ENCODE data around the gene MIB1.

DNA sequence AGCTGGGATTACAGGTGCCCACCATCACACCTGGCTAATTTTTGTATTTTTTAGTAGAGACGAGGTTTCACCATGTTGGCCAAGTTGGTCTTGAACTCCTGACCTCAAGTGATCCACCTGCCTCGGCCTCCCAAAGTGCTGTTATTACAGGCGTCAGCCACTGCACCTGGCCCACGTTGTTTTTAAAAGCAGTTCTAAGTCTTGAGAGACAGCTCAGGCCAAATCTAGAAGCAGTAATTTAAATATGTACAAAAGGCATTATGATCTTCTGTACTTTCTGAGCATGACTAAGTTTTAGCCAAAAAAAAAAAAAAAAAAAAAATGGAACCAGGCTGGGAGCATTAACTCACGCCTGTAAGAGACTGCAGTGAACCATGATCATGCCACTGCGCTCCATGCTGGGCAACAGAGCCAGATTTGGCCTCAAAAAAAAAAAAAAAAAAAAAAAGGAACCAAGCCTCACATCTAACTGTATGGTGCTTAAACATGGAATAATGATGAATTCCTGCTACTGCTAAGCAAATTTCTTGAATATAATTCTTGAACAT lies 40.0 kb upstream of the MIB1 start:
- TF ChIP-seq, protein P1, sequence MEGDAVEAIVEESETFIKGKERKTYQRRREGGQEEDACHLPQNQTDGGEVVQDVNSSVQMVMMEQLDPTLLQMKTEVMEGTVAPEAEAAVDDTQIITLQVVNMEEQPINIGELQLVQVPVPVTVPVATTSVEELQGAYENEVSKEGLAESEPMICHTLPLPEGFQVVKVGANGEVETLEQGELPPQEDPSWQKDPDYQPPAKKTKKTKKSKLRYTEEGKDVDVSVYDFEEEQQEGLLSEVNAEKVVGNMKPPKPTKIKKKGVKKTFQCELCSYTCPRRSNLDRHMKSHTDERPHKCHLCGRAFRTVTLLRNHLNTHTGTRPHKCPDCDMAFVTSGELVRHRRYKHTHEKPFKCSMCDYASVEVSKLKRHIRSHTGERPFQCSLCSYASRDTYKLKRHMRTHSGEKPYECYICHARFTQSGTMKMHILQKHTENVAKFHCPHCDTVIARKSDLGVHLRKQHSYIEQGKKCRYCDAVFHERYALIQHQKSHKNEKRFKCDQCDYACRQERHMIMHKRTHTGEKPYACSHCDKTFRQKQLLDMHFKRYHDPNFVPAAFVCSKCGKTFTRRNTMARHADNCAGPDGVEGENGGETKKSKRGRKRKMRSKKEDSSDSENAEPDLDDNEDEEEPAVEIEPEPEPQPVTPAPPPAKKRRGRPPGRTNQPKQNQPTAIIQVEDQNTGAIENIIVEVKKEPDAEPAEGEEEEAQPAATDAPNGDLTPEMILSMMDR (IDR thresholded peaks at IDR 0.05) = no peak
- no peak for TF ChIP-seq ZFX (IDR thresholded peaks at IDR 0.05; ENCODE audit: borderline replicate concordance)

All from 22Rv1 (cell line).